SU-DHL-6 (cell line): ENCODE data around the gene SH3PXD2A.

Experiments used
- CTCF ChIP-seq: fragments of 200-600 bp; sonication (generic); IDR thresholded peaks from one replicate; pipeline ENCODE4 v1.5.1; 2017; ENCODE audit warnings: antibody characterized with exemption, mild to moderate bottlenecking, low read length, moderate library complexity; ENCODE audit not compliant: insufficient read depth, poor library complexity, severe bottlenecking
- EZH2phosphoT487 ChIP-seq: fragments of 200-600 bp; sonication (generic), shearing (Covaris generic); conservative IDR thresholded peaks from 2 replicates; pipeline ENCODE4 v1.6.1; 2018; ENCODE audit warnings: mild to moderate bottlenecking, antibody characterized with exemption, low read length, moderate library complexity, mixed read lengths

DNA sequence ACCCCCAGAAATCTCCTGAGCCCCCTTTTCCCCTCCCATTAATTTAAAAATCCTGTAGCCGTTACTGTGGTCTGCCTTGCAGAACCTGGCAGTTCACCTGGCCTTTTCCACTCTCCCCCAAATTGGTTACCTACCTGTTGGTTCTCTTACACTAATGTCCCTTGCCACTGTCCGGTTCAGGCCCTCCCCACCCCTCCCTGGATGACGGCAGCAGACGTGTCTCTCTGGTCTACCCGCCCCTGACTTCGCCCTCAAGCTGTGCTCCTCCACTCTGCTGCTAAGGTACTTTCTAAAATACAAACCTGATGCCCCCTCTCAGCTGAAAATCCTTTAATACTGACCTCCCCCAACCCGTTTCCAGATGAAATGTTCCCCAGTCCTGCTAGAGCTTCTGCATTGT is 15.6 kb upstream of the SH3PXD2A start:
- no peak for TF ChIP-seq CTCF
- TF ChIP-seq EZH2phosphoT487, result no peak
